SU-DHL-6 (cell line): ENCODE results near the gene FBXO40.

Source experiments
- H2AFZ ChIP-seq: fragments of 200-600 bp; sonication (generic); 2 replicates; pipeline ENCODE4 v1.6.1; 2014; ENCODE audit warnings: low read depth, mild to moderate bottlenecking, moderate library complexity, mixed read lengths, antibody characterized with exemption, low read length; ENCODE audit not compliant: severe bottlenecking
- H3F3A ChIP-seq: fragments of 200-600 bp; shearing (Covaris generic); 2 replicates; pipeline ENCODE4 v1.6.0; 2016; ENCODE audit warnings: antibody characterized with exemption, mild to moderate bottlenecking; ENCODE audit not compliant: insufficient read depth
- H3K27ac ChIP-seq: fragments of 200-600 bp; sonication (generic); 2 replicates; pipeline ENCODE4 v1.5.1; 2016; ENCODE audit warnings: low read depth, mild to moderate bottlenecking, low read length, moderate library complexity, mixed read lengths
- H3K27me3 ChIP-seq: fragments of 200-600 bp; sonication (generic), shearing (Covaris generic); 2 replicates; pipeline ENCODE4 v1.6.0; 2014; ENCODE audit warnings: mild to moderate bottlenecking, low read length
- H3K36me3 ChIP-seq: fragments of 200-600 bp; sonication (generic); 2 replicates; pipeline ENCODE4 v1.6.1; 2014; ENCODE audit warnings: mild to moderate bottlenecking, low read length, mixed read lengths
- H3K4me2 ChIP-seq: fragments of 300-600, 200-600 bp; shearing (Covaris generic), sonication (generic); 2 replicates; pipeline ENCODE4 v1.6.0; 2014; ENCODE audit warnings: low read length, low read depth, mild to moderate bottlenecking; ENCODE audit not compliant: poor library complexity, severe bottlenecking
- H3K4me3 ChIP-seq: fragments of 200-600 bp; sonication (generic); 2 replicates; pipeline ENCODE4 v1.5.1; 2014; ENCODE audit warnings: antibody characterized with exemption, low read length, mild to moderate bottlenecking, mixed read lengths; ENCODE audit not compliant: insufficient read depth, poor library complexity, severe bottlenecking
- H3K79me2 ChIP-seq: fragments of 200-600 bp; sonication (generic); 2 replicates; pipeline ENCODE4 v1.6.1; 2014; ENCODE audit warnings: mild to moderate bottlenecking, low read length, moderate library complexity; ENCODE audit not compliant: insufficient read depth
- H3K9ac ChIP-seq: fragments of 200-600 bp; sonication (generic); 2 replicates; pipeline ENCODE4 v1.7.0; 2014; ENCODE audit warnings: mild to moderate bottlenecking, low read length
- H3K9me2 ChIP-seq: fragments of 200-600 bp; sonication (generic); replicated peaks from 2 replicates; pipeline ENCODE4 v1.6.1; 2014; ENCODE audit warnings: low read length; ENCODE audit not compliant: insufficient read depth
- H3K9me3 ChIP-seq: fragments of 200-600 bp; sonication (generic); 2 replicates; pipeline ENCODE4 v1.6.1; 2014; ENCODE audit warnings: low read length, mixed read lengths; ENCODE audit not compliant: insufficient read depth
- H4K20me1 ChIP-seq: fragments of 200-600 bp; sonication (generic); 2 replicates; pipeline ENCODE4 v1.6.1; 2014; ENCODE audit warnings: low read depth, mild to moderate bottlenecking, antibody characterized with exemption, low read length, moderate library complexity, mixed read lengths
- EZH2phosphoT487 ChIP-seq: fragments of 200-600 bp; sonication (generic), shearing (Covaris generic); conservative IDR thresholded peaks from 2 replicates; pipeline ENCODE4 v1.6.1; 2018; ENCODE audit warnings: mild to moderate bottlenecking, antibody characterized with exemption, low read length, moderate library complexity, mixed read lengths
- TF ChIP-seq, protein P1 (sequence below): fragments of 200-600 bp; sonication (generic); IDR thresholded peaks from one replicate; pipeline ENCODE4 v1.5.1; 2017; ENCODE audit warnings: antibody characterized with exemption, mild to moderate bottlenecking, low read length, moderate library complexity; ENCODE audit not compliant: insufficient read depth, poor library complexity, severe bottlenecking

The FBXO40 gene

DNA sequence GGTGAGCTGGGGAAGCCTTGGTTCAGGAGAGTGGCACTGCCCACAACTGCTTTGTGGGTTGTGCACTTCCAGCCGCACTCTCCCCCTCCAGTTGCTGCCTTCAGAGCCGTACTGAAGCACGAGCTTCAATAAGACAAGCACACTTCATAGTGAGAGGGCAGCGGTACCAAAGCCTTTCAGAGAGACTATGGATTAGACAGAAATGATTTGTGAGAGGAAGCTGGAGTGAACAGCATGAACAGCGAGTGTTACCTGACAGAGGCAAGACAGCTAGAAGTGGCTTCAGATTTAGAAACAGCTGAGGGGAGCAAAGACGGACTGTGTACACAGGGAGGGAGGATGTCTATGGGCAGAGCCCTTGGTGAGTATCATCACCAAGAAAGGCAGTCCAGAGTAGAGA is 36.4 kb downstream of the FBXO40 start:
- Histone ChIP-seq H3K27ac (no peak overlapping the region), H3K9me2 (no peaks in the 10 kb centered on the region), H3K4me2 (no peak overlapping the region), H3K4me3 (no peak overlapping the region), H3F3A (no peaks in the 10 kb centered on the region), H2AFZ (no peak overlapping the region), H3K27me3 (no peaks in the 10 kb centered on the region), H3K36me3 (no peaks in the 10 kb centered on the region), H3K9ac (no peak overlapping the region), H3K79me2 (no peaks in the 10 kb centered on the region), H3K9me3 (no peaks in the 10 kb centered on the region), H4K20me1 (no peaks in the 10 kb centered on the region)
- no peak for TF ChIP-seq EZH2phosphoT487
- TF ChIP-seq, protein P1, sequence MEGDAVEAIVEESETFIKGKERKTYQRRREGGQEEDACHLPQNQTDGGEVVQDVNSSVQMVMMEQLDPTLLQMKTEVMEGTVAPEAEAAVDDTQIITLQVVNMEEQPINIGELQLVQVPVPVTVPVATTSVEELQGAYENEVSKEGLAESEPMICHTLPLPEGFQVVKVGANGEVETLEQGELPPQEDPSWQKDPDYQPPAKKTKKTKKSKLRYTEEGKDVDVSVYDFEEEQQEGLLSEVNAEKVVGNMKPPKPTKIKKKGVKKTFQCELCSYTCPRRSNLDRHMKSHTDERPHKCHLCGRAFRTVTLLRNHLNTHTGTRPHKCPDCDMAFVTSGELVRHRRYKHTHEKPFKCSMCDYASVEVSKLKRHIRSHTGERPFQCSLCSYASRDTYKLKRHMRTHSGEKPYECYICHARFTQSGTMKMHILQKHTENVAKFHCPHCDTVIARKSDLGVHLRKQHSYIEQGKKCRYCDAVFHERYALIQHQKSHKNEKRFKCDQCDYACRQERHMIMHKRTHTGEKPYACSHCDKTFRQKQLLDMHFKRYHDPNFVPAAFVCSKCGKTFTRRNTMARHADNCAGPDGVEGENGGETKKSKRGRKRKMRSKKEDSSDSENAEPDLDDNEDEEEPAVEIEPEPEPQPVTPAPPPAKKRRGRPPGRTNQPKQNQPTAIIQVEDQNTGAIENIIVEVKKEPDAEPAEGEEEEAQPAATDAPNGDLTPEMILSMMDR, result no peak

GRCh38 chr3:121630355-121630754 is 37.2 kb downstream of the FBXO40 start:
- no peak overlapping the region for H3K9ac ChIP-seq
- no peaks in the 10 kb centered on the region for H3K27me3 ChIP-seq
- no peak for TF ChIP-seq EZH2phosphoT487
- TF ChIP-seq, protein P1, result no peak
- no peaks in the 10 kb centered on the region for H3K9me3 ChIP-seq
- no peak overlapping the region for H2AFZ ChIP-seq
- no peaks in the 10 kb centered on the region for H3K36me3 ChIP-seq
- no peaks in the 10 kb centered on the region for H3F3A ChIP-seq
- no peaks in the 10 kb centered on the region for H3K79me2 ChIP-seq
- no peaks in the 10 kb centered on the region for H3K9me2 ChIP-seq
- no peak overlapping the region for H3K4me3 ChIP-seq
- H3K27ac ChIP-seq, result no peak overlapping the region
- H3K4me2 ChIP-seq, result no peak overlapping the region
- no peaks in the 10 kb centered on the region for H4K20me1 ChIP-seq

GRCh38 chr3:121637922-121638321 is 44.7 kb downstream of the FBXO40 start:
- Histone ChIP-seq H3K27me3 (no peaks in the 10 kb centered on the region), H3K79me2 (no peaks in the 10 kb centered on the region), H3K9ac (no peak overlapping the region), H3K27ac (no peak overlapping the region), H3K9me2 (no peaks in the 10 kb centered on the region), H4K20me1 (no peaks in the 10 kb centered on the region), H3K36me3 (peaks cover 25% of the 10 kb centered on the region), H3K4me2 (no peak overlapping the region), H3K9me3 (no peaks in the 10 kb centered on the region), H3K4me3 (no peak overlapping the region), H2AFZ (no peak overlapping the region), H3F3A (no peaks in the 10 kb centered on the region)
- TF ChIP-seq, protein P1, result no peak
- TF ChIP-seq EZH2phosphoT487, result no peak

- no peak for TF ChIP-seq EZH2phosphoT487
- TF ChIP-seq, protein P1, result no peak
These were observed 47.9 kb downstream of the FBXO40 start for GRCh38 chr3:121641127-121641526.

More at GRCh38 chr3:121641127-121641526, 47.9 kb downstream of the FBXO40 start:
- Histone ChIP-seq H3F3A (no peaks in the 10 kb centered on the region), H3K4me3 (no peak overlapping the region), H3K9ac (no peak overlapping the region), H3K36me3 (peaks cover 51% of the 10 kb centered on the region), H3K79me2 (no peaks in the 10 kb centered on the region), H3K27ac (no peak overlapping the region), H3K9me2 (no peaks in the 10 kb centered on the region), H3K27me3 (no peaks in the 10 kb centered on the region), H3K9me3 (no peaks in the 10 kb centered on the region), H3K4me2 (no peak overlapping the region), H2AFZ (no peak overlapping the region), H4K20me1 (no peaks in the 10 kb centered on the region)
